Globus pallidus (tissue), 1 donor: ENCODE results near the gene FLCN.
A peak's percentile ranks its signal among the peaks of the same experiment; 100 is the strongest.
"Not testable (repeated sequence)": the region's sequence is repeated elsewhere in the genome, so short reads cannot be mapped to it uniquely, and the experiment has no call there.

Source experiments
- DNase-seq: peaks from one replicate; pipeline ENCODE4 v3.0.0-alpha.2; 2015; ENCODE audit warnings: low spot score

FLCN gene

DNA sequence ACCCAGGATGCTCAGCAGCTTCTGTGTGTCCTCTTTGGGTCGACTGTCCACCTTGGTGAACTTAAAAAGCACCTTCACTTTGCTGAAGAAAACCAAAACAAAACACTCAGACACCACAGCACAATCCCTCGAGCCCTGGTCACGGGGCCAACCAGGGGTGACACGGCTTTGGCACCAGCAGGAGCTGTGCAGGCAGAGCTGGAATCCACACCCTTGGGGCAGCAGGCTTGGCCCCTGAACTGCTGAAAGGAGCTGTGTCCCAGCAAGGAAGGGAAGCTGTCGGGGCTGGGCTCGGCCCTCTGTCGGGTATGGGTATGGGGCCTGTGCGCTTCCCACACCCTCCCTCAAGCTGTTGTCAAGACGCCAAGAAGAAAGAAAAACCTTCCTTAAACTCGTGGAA lies 23.2 kb downstream of the FLCN start:
- no peak for DNase-seq

DNA sequence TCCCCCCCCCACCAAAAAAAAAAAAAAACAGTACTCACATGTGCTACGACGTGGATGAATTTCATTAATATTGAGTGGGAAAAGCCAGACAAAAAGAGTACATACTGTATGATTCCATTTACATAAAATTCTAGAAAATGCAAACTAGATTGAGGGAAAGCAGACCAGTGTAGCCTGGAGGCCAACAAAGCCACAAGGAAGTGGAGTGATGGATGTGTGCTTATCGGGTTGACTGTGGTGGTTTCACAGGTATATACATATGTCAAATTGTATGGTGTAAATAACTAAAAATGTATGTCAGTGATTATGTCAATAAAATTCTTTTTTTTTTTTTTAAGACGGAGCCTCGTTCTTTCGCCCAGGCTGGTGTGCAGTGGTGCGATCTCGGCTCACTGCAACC lies 29.0 kb downstream of the FLCN start:
- DNase-seq, result no peak

DNA sequence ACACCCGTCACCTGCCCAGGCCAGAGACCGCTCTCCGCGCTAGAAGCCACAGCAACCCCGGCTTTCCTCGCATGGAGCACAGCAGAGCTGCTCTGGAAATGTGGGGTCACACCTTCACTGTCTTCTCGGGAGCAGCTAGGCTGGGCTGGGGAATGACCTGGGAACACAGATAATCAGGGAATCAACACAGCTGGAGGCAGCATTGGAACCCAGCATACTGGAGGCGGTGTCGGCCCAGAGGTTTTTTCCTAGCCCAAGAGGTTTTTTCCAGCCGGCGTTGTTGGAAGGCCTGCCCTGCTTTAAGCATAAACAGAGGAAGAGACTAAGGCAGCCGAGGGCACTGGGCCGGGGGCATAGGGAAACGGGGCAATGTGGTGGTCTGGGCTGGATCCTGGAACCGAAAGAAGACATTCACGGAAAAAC lies 30.0 kb downstream of the FLCN start:
- DNase-seq, result no peak

DNA sequence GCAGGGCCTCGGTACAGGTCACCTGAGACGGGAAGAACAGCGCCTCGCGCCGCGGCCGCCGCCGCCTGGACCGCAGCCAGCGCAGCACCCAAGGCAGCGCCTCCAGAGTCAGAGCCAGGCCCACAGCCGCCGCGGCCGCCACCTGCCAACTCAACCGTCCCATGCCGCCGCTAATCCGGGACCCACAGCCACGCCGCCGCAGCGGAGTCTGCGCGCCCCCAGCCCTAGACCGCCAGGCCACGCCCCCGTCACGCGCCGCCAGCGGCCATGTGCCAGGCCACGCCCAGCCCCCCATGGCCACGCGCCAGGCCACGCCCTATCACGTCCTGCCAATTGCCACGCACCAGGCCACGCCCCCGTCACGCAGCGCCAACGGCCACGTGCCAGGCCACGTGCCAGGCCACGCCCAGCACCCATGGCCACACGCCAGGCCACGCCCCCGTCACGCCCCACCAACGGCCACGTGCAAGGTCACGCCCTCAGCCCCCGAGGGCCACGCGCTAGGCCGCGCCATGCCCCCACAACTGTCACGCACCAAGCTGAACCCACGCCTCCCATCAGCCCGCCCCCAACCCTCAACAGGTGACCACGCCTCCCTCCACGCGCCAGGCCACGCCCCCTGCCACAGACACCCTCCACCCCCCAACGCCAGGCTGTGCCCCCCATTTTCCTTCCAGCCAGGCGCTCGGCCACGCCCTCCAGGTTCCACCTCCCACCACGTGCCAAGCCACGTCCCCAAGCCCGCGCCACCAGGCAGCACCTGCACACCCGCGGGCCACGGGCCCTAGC lies 30.6 kb downstream of the FLCN start, which contains the start of gene PLD6:
Gene PLD6, minus strand, starts transcription at position 210 of the 789 bp plus-strand sequence. Its CDS starts 47 bp downstream, at position 163.
- no peak for DNase-seq

DNA sequence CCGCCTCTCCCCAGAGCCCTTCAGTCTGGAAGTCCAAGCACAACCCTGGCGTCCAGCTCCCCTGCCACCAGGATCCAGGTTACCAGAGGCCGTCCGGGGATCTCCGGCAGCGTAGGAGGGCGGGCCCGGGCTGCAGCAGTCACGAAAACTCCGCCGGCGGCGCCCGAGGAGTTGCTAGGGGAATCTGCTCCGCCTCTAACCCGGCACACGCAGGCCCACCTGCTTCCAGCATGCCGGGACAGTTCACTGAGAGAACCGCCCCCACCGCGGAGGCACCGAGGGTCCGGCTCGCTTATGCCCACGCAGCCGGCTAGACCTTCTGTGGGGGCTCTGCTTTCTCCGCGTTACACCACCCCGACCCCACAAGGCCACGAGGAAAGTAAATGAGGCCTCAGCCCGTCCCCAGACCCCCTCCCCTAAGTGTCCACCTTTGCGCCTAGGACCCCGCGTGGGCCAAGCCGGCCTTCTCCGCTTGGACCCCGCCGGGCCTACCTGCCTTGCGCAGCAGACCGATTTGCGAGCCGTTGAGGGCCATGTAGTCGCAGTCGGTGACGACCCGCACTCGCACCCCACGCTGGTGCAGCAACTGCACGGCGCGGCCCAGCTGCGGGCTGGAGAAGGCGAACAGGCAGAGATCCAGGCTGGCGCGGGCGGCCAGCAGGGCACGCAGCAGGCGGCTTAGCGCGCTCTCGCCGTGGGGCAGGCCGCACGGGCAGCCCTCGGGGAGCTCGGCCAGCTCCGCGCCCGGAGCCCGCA lies 31.4 kb downstream of the FLCN start:
- DNase-seq, result no peak

GRCh38 chr17:17204635-17205231 lies 32.2 kb downstream of the FLCN start:
- DNase-seq, result no peak

DNA sequence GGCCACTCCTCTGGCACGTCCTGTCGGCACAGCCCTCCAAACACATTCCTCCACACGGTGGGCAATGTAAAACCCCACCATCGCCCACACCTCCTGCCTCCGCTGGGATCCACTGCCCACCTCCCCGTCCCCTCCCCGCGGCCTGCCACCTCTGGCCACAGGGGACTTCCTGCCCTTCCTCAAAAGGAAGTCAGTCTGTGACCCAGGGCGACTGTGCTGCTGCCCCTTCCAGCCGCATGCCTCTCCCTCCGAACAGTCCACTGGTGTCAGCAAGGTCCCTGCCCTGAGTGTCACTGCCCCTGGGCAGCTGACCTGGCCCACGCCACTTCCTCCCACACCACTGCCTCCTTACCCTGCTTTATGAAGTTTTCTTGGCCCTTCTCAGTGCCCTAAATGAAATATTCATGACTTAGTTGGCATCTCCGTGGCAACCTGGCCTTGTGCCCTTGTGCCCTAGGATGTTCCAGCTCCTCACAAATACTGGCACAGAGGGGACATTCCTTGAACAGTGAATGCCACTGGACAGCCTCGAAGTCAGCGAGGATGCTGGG lies 32.9 kb downstream of the FLCN start:
- DNase-seq, result peak; percentile 78

GRCh38 chr17:17203173-17203730 lies 33.7 kb downstream of the FLCN start:
- no peak for DNase-seq

DNA sequence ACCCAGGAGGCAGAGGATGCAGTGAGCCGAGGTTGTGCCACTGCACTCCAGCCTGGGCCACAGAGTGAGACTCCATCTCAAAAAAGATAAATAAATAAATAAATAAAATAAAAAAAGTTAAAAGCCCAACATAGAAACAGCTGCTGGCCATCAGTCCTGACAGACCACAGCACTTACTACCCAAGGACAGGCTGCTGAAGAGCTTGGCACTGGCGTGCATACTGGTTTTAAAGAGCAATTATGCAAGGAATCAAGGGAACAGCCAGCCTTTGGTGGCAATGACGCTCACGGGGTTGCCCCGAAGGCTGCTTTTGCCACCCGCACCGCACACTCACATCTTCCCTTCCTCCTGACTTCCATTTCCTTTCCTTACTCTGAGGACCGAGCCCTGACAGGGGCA lies 35.1 kb downstream of the FLCN start:
- DNase-seq, result no peak

- DNase-seq, result no peak
These were observed 35.7 kb downstream of the FLCN start for GRCh38 chr17:17201271-17201670.

DNA sequence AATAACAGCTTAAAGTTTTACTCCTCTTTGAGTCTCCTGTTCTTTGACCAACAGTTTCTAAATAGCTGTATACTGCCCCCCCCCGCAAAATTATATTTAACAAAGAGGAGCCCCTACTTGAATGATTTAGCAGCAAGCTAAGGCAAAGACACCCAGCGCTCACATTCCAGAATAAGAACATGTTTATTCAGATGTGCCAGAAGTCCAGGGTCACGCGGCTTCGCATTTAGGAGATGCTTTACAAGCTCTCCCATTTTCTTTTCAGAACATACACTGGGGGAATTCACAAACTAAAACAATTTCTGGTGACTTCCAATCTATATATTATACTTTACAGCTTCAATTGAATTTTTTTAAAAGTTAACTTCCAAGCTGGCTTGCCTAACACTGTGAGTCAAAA lies 36.1 kb downstream of the FLCN start:
- DNase-seq, result no peak

- no peak for DNase-seq
These were observed 36.7 kb downstream of the FLCN start for GRCh38 chr17:17200311-17200710.

DNA sequence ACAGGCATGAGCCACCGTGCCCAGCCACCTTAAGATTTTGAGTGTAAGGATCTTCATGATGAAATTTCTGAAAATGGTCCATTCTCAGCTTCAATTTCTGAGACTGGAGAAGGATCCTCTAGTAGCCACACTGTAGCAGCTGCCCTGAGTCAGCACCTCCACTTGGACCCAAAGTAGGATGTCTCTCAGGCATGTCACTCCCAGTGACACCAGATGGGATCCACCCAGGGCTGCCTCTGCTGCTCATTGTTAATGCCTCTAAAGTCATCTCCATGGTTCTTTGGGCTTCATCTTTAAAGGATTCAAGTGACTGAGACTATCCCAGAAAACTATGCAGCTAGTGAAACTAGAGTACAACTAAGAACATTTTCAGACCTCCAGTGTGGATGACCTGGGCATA lies 38.7 kb downstream of the FLCN start:
- DNase-seq, result no peak

DNA sequence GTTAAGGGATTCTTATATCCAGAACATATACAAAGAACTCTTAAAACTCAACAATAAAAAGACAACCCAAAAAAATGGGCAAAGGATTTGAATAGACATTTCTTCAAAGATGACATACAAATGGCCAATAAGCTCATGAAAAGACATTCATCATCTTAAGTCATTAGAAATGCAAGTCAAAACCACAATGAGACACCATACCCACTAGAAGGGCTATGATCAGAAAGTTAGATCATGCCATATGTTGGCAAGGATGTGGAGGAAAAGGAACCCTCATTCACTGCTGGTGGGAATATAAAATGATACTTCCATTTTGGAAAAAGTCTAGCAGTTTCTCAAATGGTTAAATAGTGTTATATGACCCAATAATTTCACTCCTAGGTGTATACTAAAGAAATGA lies 40.2 kb downstream of the FLCN start:
- DNase-seq, result no peak

- not testable (repeated sequence) for DNase-seq
These were observed 41.5 kb downstream of the FLCN start for GRCh38 chr17:17195466-17195865.

DNA sequence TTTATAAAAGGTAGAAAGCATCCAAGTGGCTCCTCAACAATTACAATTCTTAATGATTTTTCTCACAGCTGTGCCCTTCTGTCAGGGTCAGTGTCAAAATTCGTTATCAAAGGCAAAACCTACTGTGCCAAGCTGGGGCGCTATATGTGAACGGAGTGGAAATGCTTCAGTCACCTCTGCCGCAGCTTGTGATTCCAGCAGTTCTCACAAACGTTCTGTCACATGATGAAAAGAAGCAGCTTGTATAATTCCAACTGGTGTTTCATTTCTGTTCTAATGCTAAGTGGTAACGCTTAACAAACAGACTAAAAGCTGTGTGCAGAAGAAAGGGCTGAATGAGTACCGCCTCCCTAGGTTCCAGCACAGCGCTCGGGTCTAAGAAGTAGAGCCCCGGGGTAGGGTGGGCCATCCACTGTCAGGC lies 45.0 kb downstream of the FLCN start:
- no peak for DNase-seq

DNA sequence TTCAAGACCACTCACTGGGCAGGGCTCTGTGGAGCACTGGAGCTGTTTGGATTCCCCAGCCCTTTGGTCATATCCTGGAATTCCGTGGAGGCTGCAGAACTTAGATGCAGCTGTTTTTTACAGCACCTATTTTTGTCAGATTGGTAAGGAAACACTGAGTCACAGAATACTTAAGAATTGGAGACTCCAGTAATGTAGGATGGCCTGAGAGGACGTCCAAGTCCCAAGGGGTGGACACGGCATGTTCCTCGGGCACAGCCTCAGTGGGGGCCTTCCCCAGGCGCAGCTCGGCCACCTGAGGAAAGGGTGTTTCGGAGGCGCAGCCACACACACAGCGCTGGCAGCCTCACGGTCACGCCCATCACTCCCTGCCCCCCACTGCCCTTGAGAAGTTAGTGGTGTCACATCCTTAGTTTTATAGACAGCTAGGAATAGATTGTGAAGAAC lies 45.6 kb downstream of the FLCN start:
- DNase-seq, result no peak

GRCh38 chr17:17190188-17190587 lies 46.8 kb downstream of the FLCN start:
- DNase-seq, result no peak

DNA sequence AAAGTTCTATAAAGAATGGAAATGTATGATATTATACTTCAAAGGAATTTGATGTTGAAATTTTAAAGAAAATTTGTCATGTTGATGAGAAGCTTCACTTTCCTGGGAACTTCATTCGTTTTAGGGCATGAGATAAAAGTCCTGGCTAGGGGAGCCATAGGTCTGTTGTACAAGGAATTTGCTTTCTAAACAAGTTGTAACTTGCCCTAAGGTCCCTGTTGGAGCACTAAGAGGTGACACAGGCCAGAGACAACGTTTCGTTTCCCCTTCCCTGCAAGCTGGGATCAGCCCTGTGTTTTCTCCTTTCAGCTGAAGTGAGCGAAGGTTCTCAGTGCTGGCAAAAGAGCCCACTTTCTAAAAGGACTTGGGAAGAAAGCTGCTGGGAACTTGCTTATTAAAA lies 47.4 kb downstream of the FLCN start:
- no peak for DNase-seq

- DNase-seq, result no peak
These were observed 48.4 kb downstream of the FLCN start for GRCh38 chr17:17188586-17188985.

DNA sequence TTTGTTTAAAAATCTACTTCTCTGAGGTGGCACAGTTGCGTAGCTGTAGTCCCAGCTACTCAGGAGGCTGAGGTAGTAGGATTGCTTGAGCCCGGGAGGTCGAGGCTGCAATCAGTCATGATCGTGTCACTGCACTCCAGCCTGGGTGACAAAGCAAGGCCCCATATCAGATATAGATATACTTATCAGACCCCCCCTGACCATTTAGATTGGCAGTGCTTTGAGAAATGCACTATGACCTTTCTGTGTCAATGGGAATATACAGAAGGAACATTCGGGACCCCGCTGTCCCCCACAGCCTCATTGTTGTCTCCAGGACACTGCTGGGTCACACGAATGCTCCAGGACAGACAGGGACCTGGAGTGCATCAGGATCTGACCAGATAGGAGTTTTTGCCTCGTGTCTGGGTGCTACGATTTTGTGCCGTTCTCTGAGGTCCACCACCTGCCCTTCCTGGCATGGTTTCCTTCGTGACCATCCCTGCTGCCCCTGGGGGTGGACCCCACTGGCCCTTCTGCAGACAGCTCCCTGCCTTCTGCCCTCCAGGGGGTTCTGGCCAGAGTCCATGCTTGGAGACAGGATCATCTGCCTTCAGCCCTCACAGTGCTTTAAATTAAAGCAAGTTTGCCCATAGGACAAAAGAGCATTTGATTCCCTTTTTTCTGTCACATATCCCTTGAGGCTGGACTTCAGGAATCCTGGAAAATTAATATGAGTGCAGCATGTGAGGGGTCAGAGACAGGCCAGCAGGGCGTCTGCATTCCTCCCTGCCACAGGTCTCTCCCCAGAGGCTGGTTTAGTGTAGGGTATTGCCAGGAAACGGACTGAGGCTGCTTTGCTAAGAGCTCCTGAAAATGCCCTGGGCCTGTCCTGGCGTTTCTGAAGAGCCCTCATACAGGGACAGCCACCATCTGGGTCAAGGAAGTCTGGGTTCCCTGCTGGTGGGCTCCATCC lies 50.1 kb downstream of the FLCN start:
- DNase-seq, result no peak
